ENCODE measurements around the gene HRH2. TPM values are rescaled to one million over a fixed set of nuclear protein-coding genes. Genes with fewer than 3 reads are reported as not detected.

The HRH2 gene
- polyA plus RNA-seq, 1 donor (not counting 4 experiments of a cell fraction or from before 2014, with no cell fraction given), result not detected

- DNase-seq (ENCODE audit: low read depth, low spot score) (no peak), FAIRE-seq (no peak)
- Histone ChIP-seq H3K27me3 (ENCODE audit: control insufficient read depth, extremely low read depth, insufficient read depth, low read length) (no peaks in the 10 kb centered on the region), H3K4me3 (ENCODE audit: control insufficient read depth in 2 of 3, extremely low read depth in 1 of 3, insufficient read depth in 2 of 3, low read depth in 1 of 3, low read length in 3 of 3) (no peak overlapping the region), H3K79me2 (ENCODE audit: control insufficient read depth, insufficient read depth, low read length) (no peaks in the 10 kb centered on the region), H4K20me1 (ENCODE audit: control insufficient read depth, extremely low read depth, insufficient read depth, low read length) (no peaks in the 10 kb centered on the region), H3K9ac (ENCODE audit: control insufficient read depth, extremely low read depth, insufficient read depth, low read length) (no peak overlapping the region), H3K4me1 (ENCODE audit: control insufficient read depth, extremely low read depth, insufficient read depth, low read length) (no peaks in the 10 kb centered on the region), H3K9me1 (ENCODE audit: control insufficient read depth, extremely low read depth, insufficient read depth, low read length) (no peaks in the 10 kb centered on the region), H2AFZ (ENCODE audit: control insufficient read depth, low read length) (no peak overlapping the region), H3K4me2 (ENCODE audit: control insufficient read depth, extremely low read depth, insufficient read depth, low read depth, low read length) (no peak overlapping the region), H3K27ac (ENCODE audit: control insufficient read depth, insufficient read depth, low read length) (no peak overlapping the region), H3K36me3 (ENCODE audit: control insufficient read depth in 2 of 2, extremely low read depth in 1 of 2, insufficient read depth in 2 of 2, low read length in 2 of 2) (no peaks in the 10 kb centered on the region), H3K9me3 (ENCODE audit: control insufficient read depth, low read depth, low read length) (no peaks in the 10 kb centered on the region)
- dilution Hi-C loops (cut with MboI; ENCODE audit: extremely low pct_ligation_motif_present, low sequenced_read_pairs), result no loop called here
- TF ChIP-seq CTCF (optimal IDR thresholded peaks at IDR 0.05 in 1 of 3, IDR thresholded peaks at IDR 0.05 in 1 of 3, conservative IDR thresholded peaks at IDR 0.05 in 1 of 3; ENCODE audit: extremely low read depth in 1 of 3, insufficient read depth in 2 of 3, low read length in 3 of 3) (no peak), EZH2 (IDR thresholded peaks at IDR 0.05; ENCODE audit: low read length) (no peak)
Observed at GRCh38 chr5:175690025-175690424, 32.2 kb downstream of the HRH2 start.

GRCh38 chr5:175690586-175690985, 32.7 kb downstream of the HRH2 start:
- DNase-seq (ENCODE audit: low read depth, low spot score) (no peak), FAIRE-seq (no peak)
- no peaks in the 10 kb centered on the region for H3K9me1 ChIP-seq (ENCODE audit: control insufficient read depth, extremely low read depth, insufficient read depth, low read length)
- no peaks in the 10 kb centered on the region for H3K9me3 ChIP-seq (ENCODE audit: control insufficient read depth, low read depth, low read length)
- no peak overlapping the region for H3K27ac ChIP-seq (ENCODE audit: control insufficient read depth, insufficient read depth, low read length)
- no peak overlapping the region for H3K4me3 ChIP-seq (ENCODE audit: control insufficient read depth in 2 of 3, extremely low read depth in 1 of 3, insufficient read depth in 2 of 3, low read depth in 1 of 3, low read length in 3 of 3)
- dilution Hi-C loops (cut with MboI; ENCODE audit: extremely low pct_ligation_motif_present, low sequenced_read_pairs), result no loop called here
- H3K9ac ChIP-seq (ENCODE audit: control insufficient read depth, extremely low read depth, insufficient read depth, low read length), result no peak overlapping the region
- H3K27me3 ChIP-seq (ENCODE audit: control insufficient read depth, extremely low read depth, insufficient read depth, low read length), result no peaks in the 10 kb centered on the region
- no peaks in the 10 kb centered on the region for H3K79me2 ChIP-seq (ENCODE audit: control insufficient read depth, insufficient read depth, low read length)
- no peaks in the 10 kb centered on the region for H3K4me1 ChIP-seq (ENCODE audit: control insufficient read depth, extremely low read depth, insufficient read depth, low read length)
- TF ChIP-seq CTCF (optimal IDR thresholded peaks at IDR 0.05 in 1 of 3, IDR thresholded peaks at IDR 0.05 in 1 of 3, conservative IDR thresholded peaks at IDR 0.05 in 1 of 3; ENCODE audit: extremely low read depth in 1 of 3, insufficient read depth in 2 of 3, low read length in 3 of 3), result no peak
- H4K20me1 ChIP-seq (ENCODE audit: control insufficient read depth, extremely low read depth, insufficient read depth, low read length), result no peaks in the 10 kb centered on the region
- no peak overlapping the region for H3K4me2 ChIP-seq (ENCODE audit: control insufficient read depth, extremely low read depth, insufficient read depth, low read depth, low read length)
- H2AFZ ChIP-seq (ENCODE audit: control insufficient read depth, low read length), result no peak overlapping the region
- no peaks in the 10 kb centered on the region for H3K36me3 ChIP-seq (ENCODE audit: control insufficient read depth in 2 of 2, extremely low read depth in 1 of 2, insufficient read depth in 2 of 2, low read length in 2 of 2)
